Liver (tissue), 3 donors: Measurements from ENCODE around the gene CMIP.

Experiments used
- CTCF ChIP-seq: fragments of 150-350 bp; IDR thresholded peaks from 2 replicates; pipeline ENCODE4 v1.5.1; 2017; ENCODE audit warnings: improper control_type of control experiment, low read depth, low read length; ENCODE audit not compliant: missing input control
- EGR1 ChIP-seq, 2 donors: IDR thresholded peaks; 2 replicates each; pipeline ENCODE4 v1.6.1; 2016 to 2018; ENCODE audit warnings: antibody characterized with exemption in 2 of 2, low read depth in 2 of 2
- GABPA ChIP-seq, 2 donors: IDR thresholded peaks in 1 of 2; conservative IDR thresholded peaks in 1 of 2; 2 replicates each; pipeline ENCODE4 v1.6.1; 2016; ENCODE audit warnings: antibody characterized with exemption in 2 of 2, mild to moderate bottlenecking in 1 of 2, moderate library complexity in 1 of 2
- HNF4A ChIP-seq, 2 donors: conservative IDR thresholded peaks; 2 replicates each; pipeline ENCODE4 v1.6.1; 2016; ENCODE audit warnings: antibody characterized with exemption in 2 of 2, mild to moderate bottlenecking in 2 of 2
- HNF4G ChIP-seq: IDR thresholded peaks from 2 replicates; pipeline ENCODE4 v1.6.1; 2016; ENCODE audit warnings: antibody characterized with exemption
- MAX ChIP-seq: IDR thresholded peaks from 2 replicates; pipeline ENCODE4 v1.6.1; 2016; ENCODE audit warnings: antibody characterized with exemption
- RAD21 ChIP-seq, 2 donors: IDR thresholded peaks; 2 replicates each; pipeline ENCODE4 v1.6.1; 2016; ENCODE audit warnings: antibody characterized with exemption in 2 of 2, mild to moderate bottlenecking in 2 of 2
- REST ChIP-seq: IDR thresholded peaks from 2 replicates; pipeline ENCODE4 v1.6.1; 2016; ENCODE audit warnings: antibody characterized with exemption, mild to moderate bottlenecking
- RXRA ChIP-seq, 2 donors: IDR thresholded peaks; 2 replicates each; pipeline ENCODE4 v1.6.1; 2017 to 2018; ENCODE audit warnings: antibody characterized with exemption in 2 of 2, mild to moderate bottlenecking in 1 of 2
- TAF1 ChIP-seq: conservative IDR thresholded peaks from 2 replicates; pipeline ENCODE4 v1.6.1; 2016; ENCODE audit warnings: antibody characterized with exemption, mild to moderate bottlenecking
- YY1 ChIP-seq: IDR thresholded peaks from 2 replicates; pipeline ENCODE4 v1.6.1; 2016; ENCODE audit warnings: antibody characterized with exemption, mild to moderate bottlenecking
- ZBTB33 ChIP-seq: IDR thresholded peaks from 2 replicates; pipeline ENCODE4 v1.6.1; 2016; ENCODE audit warnings: antibody characterized with exemption
- TF ChIP-seq, protein P1 (sequence below): IDR thresholded peaks from 2 replicates; pipeline ENCODE4 v1.6.1; 2016; ENCODE audit warnings: antibody characterized with exemption
- donor health status: healthy.
- donor health status: healthy.

GRCh38 chr16:81442916-81443687 is 1.5 kb upstream of the CMIP start:
- TF ChIP-seq CTCF (no peak), EGR1 (IDR thresholded peaks at IDR 0.05; ENCODE audit: low read depth in 2 of 2) (no peak), YY1 (no peak), MAX (no peak), RXRA (IDR thresholded peaks at IDR 0.05) (no peak), GABPA (IDR thresholded peaks at IDR 0.05 in 1 of 2, conservative IDR thresholded peaks at IDR 0.05 in 1 of 2) (no peak), ZBTB33 (no peak), HNF4G (no peak), RAD21 (IDR thresholded peaks at IDR 0.05) (no peak), HNF4A (conservative IDR thresholded peaks at IDR 0.05) (no peak), TAF1 (no peak), REST (no peak)
- TF ChIP-seq, protein P1, sequence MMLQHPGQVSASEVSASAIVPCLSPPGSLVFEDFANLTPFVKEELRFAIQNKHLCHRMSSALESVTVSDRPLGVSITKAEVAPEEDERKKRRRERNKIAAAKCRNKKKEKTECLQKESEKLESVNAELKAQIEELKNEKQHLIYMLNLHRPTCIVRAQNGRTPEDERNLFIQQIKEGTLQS = no peak
